Liver (tissue), 9 donors: Measurements from ENCODE around the gene CLDN14. TPM values are rescaled to one million over a fixed set of nuclear protein-coding genes. Genes with fewer than 3 reads are reported as not detected.

Experiments used
- DNase-seq: peaks from one replicate; pipeline ENCODE4 v3.0.0-alpha.2; 2017; ENCODE audit warnings: low spot score
- H3K27ac ChIP-seq, 2 donors: one replicate each; pipeline ENCODE4 v1.7.0; 2013; ENCODE audit warnings: inconsistent platforms in 2 of 2, low read length in 2 of 2, control low read depth in 1 of 2, low read depth in 1 of 2, mild to moderate bottlenecking in 1 of 2
- H3K27me3 ChIP-seq, 4 donors: one replicate each; pipeline versions ENCODE4 v1.6.1 to v1.7.0; 2013; ENCODE audit warnings: low read length in 3 of 4, inconsistent platforms in 1 of 4, mild to moderate bottlenecking in 1 of 4, moderate library complexity in 1 of 4; ENCODE audit not compliant: control insufficient read depth in 4 of 4, insufficient read depth in 4 of 4
- H3K36me3 ChIP-seq, 4 donors: one replicate each; pipeline versions ENCODE4 v1.6.1 to v1.7.0; 2013; ENCODE audit warnings: low read length in 3 of 4, mild to moderate bottlenecking in 3 of 4, low read depth in 1 of 4, moderate library complexity in 1 of 4; ENCODE audit not compliant: control insufficient read depth in 4 of 4, insufficient read depth in 3 of 4
- H3K4me1 ChIP-seq, 4 donors: one replicate each; pipeline versions ENCODE4 v1.6.1 to v1.7.0; 2013; ENCODE audit warnings: low read length in 3 of 4, mild to moderate bottlenecking in 3 of 4, moderate library complexity in 1 of 4; ENCODE audit not compliant: control insufficient read depth in 4 of 4, insufficient read depth in 4 of 4
- H3K4me3 ChIP-seq, 3 donors: one replicate each; pipeline versions ENCODE4 v1.6.1 to v1.7.0; 2013; ENCODE audit warnings: low read length in 3 of 3, control low read depth in 1 of 3, low read depth in 1 of 3, mild to moderate bottlenecking in 1 of 3
- H3K9ac ChIP-seq, 2 donors: one replicate each; pipeline ENCODE4 v1.7.0; 2013; ENCODE audit warnings: low read length in 2 of 2, mild to moderate bottlenecking in 2 of 2, moderate library complexity in 2 of 2, control low read depth in 1 of 2, low read depth in 1 of 2
- H3K9me3 ChIP-seq, 4 donors: one replicate each; pipeline versions ENCODE4 v1.6.1 to v1.7.0; 2013; ENCODE audit warnings: low read length in 3 of 4; ENCODE audit not compliant: control insufficient read depth in 4 of 4
- CTCF ChIP-seq: fragments of 150-350 bp; IDR thresholded peaks from 2 replicates; pipeline ENCODE4 v1.5.1; 2017; ENCODE audit warnings: improper control_type of control experiment, low read depth, low read length; ENCODE audit not compliant: missing input control
- EGR1 ChIP-seq, 2 donors: IDR thresholded peaks; 2 replicates each; pipeline ENCODE4 v1.6.1; 2016 to 2018; ENCODE audit warnings: antibody characterized with exemption in 2 of 2, low read depth in 2 of 2
- FOXA2 ChIP-seq: IDR thresholded peaks from 2 replicates; pipeline ENCODE4 v1.6.1; 2016; ENCODE audit warnings: antibody characterized with exemption
- GABPA ChIP-seq, 2 donors: IDR thresholded peaks in 1 of 2; conservative IDR thresholded peaks in 1 of 2; 2 replicates each; pipeline ENCODE4 v1.6.1; 2016; ENCODE audit warnings: antibody characterized with exemption in 2 of 2, mild to moderate bottlenecking in 1 of 2, moderate library complexity in 1 of 2
- HNF4A ChIP-seq, 2 donors: conservative IDR thresholded peaks; 2 replicates each; pipeline ENCODE4 v1.6.1; 2016; ENCODE audit warnings: antibody characterized with exemption in 2 of 2, mild to moderate bottlenecking in 2 of 2
- HNF4G ChIP-seq: IDR thresholded peaks from 2 replicates; pipeline ENCODE4 v1.6.1; 2016; ENCODE audit warnings: antibody characterized with exemption
- JUND ChIP-seq, 2 donors: IDR thresholded peaks; 2 replicates each; pipeline ENCODE4 v1.6.1; 2016; ENCODE audit warnings: antibody characterized with exemption in 2 of 2
- RAD21 ChIP-seq, 2 donors: IDR thresholded peaks; 2 replicates each; pipeline ENCODE4 v1.6.1; 2016; ENCODE audit warnings: antibody characterized with exemption in 2 of 2, mild to moderate bottlenecking in 2 of 2
- REST ChIP-seq: IDR thresholded peaks from 2 replicates; pipeline ENCODE4 v1.6.1; 2016; ENCODE audit warnings: antibody characterized with exemption, mild to moderate bottlenecking
- RXRA ChIP-seq, 2 donors: IDR thresholded peaks; 2 replicates each; pipeline ENCODE4 v1.6.1; 2017 to 2018; ENCODE audit warnings: antibody characterized with exemption in 2 of 2, mild to moderate bottlenecking in 1 of 2
- SP1 ChIP-seq: IDR thresholded peaks from 2 replicates; pipeline ENCODE4 v1.6.1; 2018; ENCODE audit warnings: antibody characterized with exemption, mild to moderate bottlenecking
- YY1 ChIP-seq: IDR thresholded peaks from 2 replicates; pipeline ENCODE4 v1.6.1; 2016; ENCODE audit warnings: antibody characterized with exemption, mild to moderate bottlenecking
- whole genome bisulfite sequencing: extraction: QIAGEN DNeasy Blood & Tissue Kit; methylation state at CpG from one replicate; pipeline ENCODE4 v1.1.7; 2013; 5-methylcytosine and 5-hydroxymethylcytosine counted together
- polyA plus RNA-seq, 2 donors: library from polyadenylated mRNA; stranded (reverse) in 1 of 2; unstranded in 1 of 2; fragments of 200-250 nt in 1 of 2; fragments of >200 nt in 1 of 2; fragmentation: Nextera tagmentation in 1 of 2; extraction: Ambion mirVana in 1 of 2; gene quantifications; one replicate each; pipeline versions ENCODE4 v1.2.1 to v1.2.3, GENCODE V29; 2013 to 2015
- total RNA-seq, 2 donors: library from RNA; depleted of rRNA; stranded (reverse); fragments of >200 nt; gene quantifications; one replicate each; pipeline ENCODE4 v1.2.3, GENCODE V29; 2014
- TF ChIP-seq, protein P1 (sequence below): IDR thresholded peaks from 2 replicates; pipeline ENCODE4 v1.6.1; 2016; ENCODE audit warnings: antibody characterized with exemption
- donor health status: healthy.
- donor health status: healthy.
- donor health status: healthy.
- donor health status: healthy.
- donor health status: healthy.

The CLDN14 gene
- total and polyA plus RNA-seq, 4 donors, result 6.3 to 19.4 (median 13.4) TPM

GRCh38 chr21:36508948-36509347, 29.0 kb upstream of the CLDN14 start (continued):
- TF ChIP-seq CTCF, result no peak
- TF ChIP-seq RXRA (IDR thresholded peaks at IDR 0.05), result no peak
- no peak for TF ChIP-seq JUND (IDR thresholded peaks at IDR 0.05)
- no peak for TF ChIP-seq FOXA2
- no peak for TF ChIP-seq HNF4A (conservative IDR thresholded peaks at IDR 0.05)
- TF ChIP-seq GABPA (IDR thresholded peaks at IDR 0.05 in 1 of 2, conservative IDR thresholded peaks at IDR 0.05 in 1 of 2), result no peak
- no peak for TF ChIP-seq YY1

DNA sequence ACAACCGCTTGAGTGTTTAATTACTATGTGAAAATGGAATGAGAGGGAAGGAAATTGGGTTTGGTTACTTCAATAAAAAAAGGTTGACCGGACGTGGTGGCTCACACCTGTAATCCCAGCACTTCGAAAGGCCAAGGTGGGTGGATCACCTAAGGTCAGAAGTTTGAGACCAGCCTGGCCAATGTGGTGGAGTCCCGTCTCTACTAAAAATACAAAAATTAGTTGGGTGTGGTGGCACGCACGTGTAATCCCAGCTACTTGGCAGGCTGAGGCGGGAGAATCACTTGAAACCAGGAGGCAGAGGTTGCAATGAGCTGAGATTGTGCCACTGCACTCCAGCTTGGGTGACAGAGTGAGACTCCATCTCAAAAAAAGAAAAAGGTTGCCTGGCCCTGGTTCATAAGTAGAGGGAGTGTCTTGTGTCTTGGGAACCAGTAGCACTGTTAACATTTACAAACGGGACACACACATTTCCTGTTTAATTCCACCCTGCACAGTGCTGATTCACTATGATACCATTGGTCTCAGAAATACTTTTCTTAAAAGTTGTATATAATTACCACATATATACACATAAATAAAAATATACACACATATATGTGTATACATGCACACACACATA, 27.6 kb upstream of the CLDN14 start:
- TF ChIP-seq RAD21 (IDR thresholded peaks at IDR 0.05) (no peak), HNF4G (no peak), EGR1 (IDR thresholded peaks at IDR 0.05; ENCODE audit: low read depth in 2 of 2) (no peak)
- no peak overlapping the region for H3K9ac ChIP-seq
- H3K9me3 ChIP-seq, result no peaks in the 10 kb centered on the region
- WGBS, result 84% methylated on average over 9 of the region's 9 CpGs
- peaks cover 0 to 6% (median 5%) of the 10 kb centered on the region in 4 donors for H3K4me1 ChIP-seq
- no peaks in the 10 kb centered on the region for H3K27me3 ChIP-seq
- DNase-seq, result no peak
- no peak overlapping the region for H3K27ac ChIP-seq
- no peak overlapping the region for H3K4me3 ChIP-seq
- no peaks in the 10 kb centered on the region for H3K36me3 ChIP-seq

DNA sequence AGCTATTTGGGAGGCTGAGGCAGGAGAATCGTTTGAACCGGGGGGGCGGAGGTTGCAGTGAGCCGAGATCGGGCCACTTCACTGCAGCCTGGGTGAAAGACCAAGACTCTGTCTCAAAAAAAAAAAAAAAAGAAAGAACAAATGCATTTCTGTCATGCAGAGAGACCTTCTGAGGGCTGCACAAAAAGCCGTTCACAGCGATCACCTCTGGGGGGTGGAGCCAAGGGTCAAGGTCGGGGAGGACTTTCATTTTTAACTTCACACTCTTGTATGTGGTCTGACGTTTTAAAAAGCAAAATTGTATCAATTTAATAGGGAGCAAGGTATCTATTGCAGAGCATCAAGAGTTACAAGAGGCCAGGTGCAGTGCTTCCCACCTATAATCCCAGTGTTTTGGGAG, 26.6 kb upstream of the CLDN14 start:
- Histone ChIP-seq H3K27me3 (no peaks in the 10 kb centered on the region), H3K9me3 (no peaks in the 10 kb centered on the region), H3K27ac (no peak overlapping the region), H3K36me3 (no peaks in the 10 kb centered on the region), H3K9ac (no peak overlapping the region), H3K4me1 (peaks cover 2 to 15% (median 13%) of the 10 kb centered on the region in 4 donors), H3K4me3 (no peak overlapping the region)
- WGBS, result 75% methylated on average over 9 of the region's 9 CpGs
- TF ChIP-seq REST (no peak), HNF4G (no peak), SP1 (no peak), HNF4A (conservative IDR thresholded peaks at IDR 0.05) (no peak)
- TF ChIP-seq, protein P1, sequence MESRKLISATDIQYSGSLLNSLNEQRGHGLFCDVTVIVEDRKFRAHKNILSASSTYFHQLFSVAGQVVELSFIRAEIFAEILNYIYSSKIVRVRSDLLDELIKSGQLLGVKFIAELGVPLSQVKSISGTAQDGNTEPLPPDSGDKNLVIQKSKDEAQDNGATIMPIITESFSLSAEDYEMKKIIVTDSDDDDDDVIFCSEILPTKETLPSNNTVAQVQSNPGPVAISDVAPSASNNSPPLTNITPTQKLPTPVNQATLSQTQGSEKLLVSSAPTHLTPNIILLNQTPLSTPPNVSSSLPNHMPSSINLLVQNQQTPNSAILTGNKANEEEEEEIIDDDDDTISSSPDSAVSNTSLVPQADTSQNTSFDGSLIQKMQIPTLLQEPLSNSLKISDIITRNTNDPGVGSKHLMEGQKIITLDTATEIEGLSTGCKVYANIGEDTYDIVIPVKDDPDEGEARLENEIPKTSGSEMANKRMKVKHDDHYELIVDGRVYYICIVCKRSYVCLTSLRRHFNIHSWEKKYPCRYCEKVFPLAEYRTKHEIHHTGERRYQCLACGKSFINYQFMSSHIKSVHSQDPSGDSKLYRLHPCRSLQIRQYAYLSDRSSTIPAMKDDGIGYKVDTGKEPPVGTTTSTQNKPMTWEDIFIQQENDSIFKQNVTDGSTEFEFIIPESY, result no peak
- DNase-seq, result no peak
